HG03135 (cell line): ENCODE results near the gene LRR1.
"Not testable (repeated sequence)": the region's sequence is repeated elsewhere in the genome, so short reads cannot be mapped to it uniquely, and the experiment has no call there.

Experiments used
- ATAC-seq: cut with Tn5 transposase; IDR thresholded peaks from one replicate; pipeline ENCODE4 v1.9.1; 2021; ENCODE audit warnings: mild to moderate bottlenecking, moderate library complexity; ENCODE audit not compliant: unreplicated experiment

Gene LRR1

GRCh38 chr14:49623941-49624839 lies 25.4 kb downstream of the LRR1 start:
- ATAC-seq, result no peak

- ATAC-seq, result peak; percentile 70
Measured at GRCh38 chr14:49633640-49634546, 35.2 kb downstream of the LRR1 start.

GRCh38 chr14:49634547-49635334 lies 36.0 kb downstream of the LRR1 start, which contains the start of gene DNAAF2:
Gene DNAAF2, minus strand, starts transcription at chr14:49635244. Its CDS starts 95 bp downstream, at chr14:49635149.
- ATAC-seq, result peak; percentile 34

GRCh38 chr14:49636866-49637265 lies 38.1 kb downstream of the LRR1 start:
- no peak for ATAC-seq

- ATAC-seq, result no peak
Measured at GRCh38 chr14:49637534-49638078, 38.9 kb downstream of the LRR1 start.

GRCh38 chr14:49640540-49641417 lies 42.0 kb downstream of the LRR1 start:
- no peak for ATAC-seq

- no peak for ATAC-seq
Measured at GRCh38 chr14:49641697-49642129, 43.0 kb downstream of the LRR1 start.

- no peak for ATAC-seq
Measured at GRCh38 chr14:49642163-49642562, 43.4 kb downstream of the LRR1 start.

- no peak for ATAC-seq
Measured at GRCh38 chr14:49653508-49653907, 54.8 kb downstream of the LRR1 start.

- no peak for ATAC-seq
Measured at GRCh38 chr14:49654511-49654910, 55.8 kb downstream of the LRR1 start.

- ATAC-seq, result not testable (repeated sequence)
Measured at GRCh38 chr14:49657500-49657899, 58.8 kb downstream of the LRR1 start.

- ATAC-seq, result no peak
Measured at GRCh38 chr14:49659526-49660455, 61.1 kb downstream of the LRR1 start.
